C4-2B (cell line): Measurements from ENCODE around the gene PTPRN2.
"Not testable (repeated sequence)": the region's sequence is repeated elsewhere in the genome, so short reads cannot be mapped to it uniquely, and the experiment has no call there.

Experiments
- H3K27ac ChIP-seq: fragments of 450-650 bp; 2 replicates; pipeline ENCODE4 v1.5.1; 2017
- ZFX ChIP-seq: fragments of 450-650 bp; IDR thresholded peaks from 2 replicates; pipeline ENCODE4 v1.6.1; 2017
- TF ChIP-seq, protein P1 (sequence below): fragments of 450-650 bp; conservative IDR thresholded peaks from 2 replicates; pipeline ENCODE4 v1.5.1; 2017; ENCODE audit warnings: mild to moderate bottlenecking

Gene PTPRN2

DNA sequence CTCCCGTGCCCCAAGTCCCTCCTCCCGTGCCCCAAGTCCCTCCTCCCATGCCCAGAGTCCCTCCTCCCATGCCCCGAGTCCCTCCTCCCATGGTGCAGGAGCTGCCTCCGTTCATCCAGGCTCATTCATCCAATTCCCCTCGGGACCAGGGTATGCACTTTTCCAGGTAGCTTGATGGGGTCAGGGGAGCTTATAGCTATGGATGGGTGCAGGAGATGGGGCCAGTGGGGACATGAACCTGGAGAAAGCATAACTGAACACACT is 201.3 kb downstream of the PTPRN2 start:
- TF ChIP-seq ZFX = no peak
- no peak overlapping the region for H3K27ac ChIP-seq

DNA sequence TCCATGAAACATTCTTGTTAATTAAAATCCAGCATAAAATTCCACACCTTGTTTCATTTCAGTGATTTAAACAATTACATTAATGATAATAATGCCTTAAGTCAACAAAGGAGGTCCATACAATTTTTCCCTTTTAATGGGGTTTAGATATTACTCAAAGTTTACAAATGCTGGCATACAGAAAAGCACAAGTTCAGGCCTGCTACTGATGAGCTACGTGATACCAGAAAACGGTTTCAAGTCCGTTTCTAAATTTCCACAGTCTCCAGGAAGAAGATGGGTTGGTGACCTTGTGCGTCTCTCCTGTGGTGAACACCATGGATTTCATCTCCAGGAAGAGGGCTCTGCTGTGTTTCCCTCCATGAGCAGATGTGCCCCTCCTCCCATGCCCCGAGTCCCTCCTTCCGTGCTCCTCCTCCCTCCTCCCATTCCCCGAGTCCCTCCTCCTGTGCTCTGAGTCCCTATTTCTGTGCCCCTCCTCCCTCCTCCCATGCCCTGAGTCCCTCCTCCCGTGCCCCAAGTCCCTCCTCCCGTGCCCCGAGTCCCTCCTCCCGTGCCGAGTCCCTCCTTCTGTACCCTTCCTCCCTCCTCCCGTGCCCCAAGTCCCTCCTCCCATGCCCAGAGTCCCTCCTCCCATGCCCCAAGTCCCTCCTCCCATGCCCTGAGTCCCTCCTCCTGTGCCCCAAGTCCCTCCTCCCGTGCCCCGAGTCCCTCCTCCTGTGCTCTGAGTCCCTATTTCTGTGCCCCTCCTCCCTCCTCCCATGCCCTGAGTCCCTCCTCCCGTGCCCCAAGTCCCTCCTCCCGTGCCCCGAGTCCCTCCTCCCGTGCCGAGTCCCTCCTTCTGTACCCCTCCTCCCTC is 201.9 kb downstream of the PTPRN2 start:
- not testable (repeated sequence) for H3K27ac ChIP-seq

DNA sequence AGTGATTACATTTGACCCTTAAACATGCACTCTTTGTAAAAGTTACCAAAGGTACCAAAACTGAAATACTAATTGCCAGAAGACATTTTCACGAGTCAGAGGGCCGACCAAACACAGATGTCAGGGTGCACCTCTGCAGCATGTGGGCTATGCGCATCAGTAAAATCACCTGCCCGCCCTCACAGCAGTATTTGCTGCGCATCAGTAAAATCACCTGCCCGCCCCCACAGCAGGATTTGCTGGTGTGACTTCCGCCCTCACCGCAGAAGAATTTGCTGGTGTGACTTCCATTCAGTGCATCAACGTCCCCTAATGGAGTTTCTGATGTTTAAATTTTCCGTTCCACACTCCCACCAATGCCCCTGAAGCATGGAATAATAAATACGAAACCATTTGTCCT is 202.9 kb downstream of the PTPRN2 start:
- no peak for TF ChIP-seq ZFX
- TF ChIP-seq, protein P1, sequence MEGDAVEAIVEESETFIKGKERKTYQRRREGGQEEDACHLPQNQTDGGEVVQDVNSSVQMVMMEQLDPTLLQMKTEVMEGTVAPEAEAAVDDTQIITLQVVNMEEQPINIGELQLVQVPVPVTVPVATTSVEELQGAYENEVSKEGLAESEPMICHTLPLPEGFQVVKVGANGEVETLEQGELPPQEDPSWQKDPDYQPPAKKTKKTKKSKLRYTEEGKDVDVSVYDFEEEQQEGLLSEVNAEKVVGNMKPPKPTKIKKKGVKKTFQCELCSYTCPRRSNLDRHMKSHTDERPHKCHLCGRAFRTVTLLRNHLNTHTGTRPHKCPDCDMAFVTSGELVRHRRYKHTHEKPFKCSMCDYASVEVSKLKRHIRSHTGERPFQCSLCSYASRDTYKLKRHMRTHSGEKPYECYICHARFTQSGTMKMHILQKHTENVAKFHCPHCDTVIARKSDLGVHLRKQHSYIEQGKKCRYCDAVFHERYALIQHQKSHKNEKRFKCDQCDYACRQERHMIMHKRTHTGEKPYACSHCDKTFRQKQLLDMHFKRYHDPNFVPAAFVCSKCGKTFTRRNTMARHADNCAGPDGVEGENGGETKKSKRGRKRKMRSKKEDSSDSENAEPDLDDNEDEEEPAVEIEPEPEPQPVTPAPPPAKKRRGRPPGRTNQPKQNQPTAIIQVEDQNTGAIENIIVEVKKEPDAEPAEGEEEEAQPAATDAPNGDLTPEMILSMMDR = no peak
- no peak overlapping the region for H3K27ac ChIP-seq

DNA sequence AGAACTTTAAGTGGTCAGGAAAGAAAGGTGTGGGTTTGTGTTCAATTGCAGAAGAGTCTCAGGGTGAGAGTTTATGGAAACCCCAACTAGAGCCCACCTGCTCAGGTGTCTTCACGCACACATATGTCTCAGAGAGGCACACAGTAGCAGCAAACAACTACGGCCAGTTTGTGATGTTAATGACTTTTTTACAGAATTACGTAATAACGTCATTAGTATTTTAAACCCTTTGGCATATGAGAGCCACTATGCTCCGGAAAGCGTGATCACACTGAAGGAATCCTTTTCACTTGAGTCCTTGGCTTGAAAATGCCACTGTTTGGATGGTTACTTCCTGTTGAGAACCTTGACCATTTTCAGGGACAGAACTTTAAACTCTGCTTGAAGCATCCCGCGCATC is 204.0 kb downstream of the PTPRN2 start:
- TF ChIP-seq, protein P1 = no peak
- TF ChIP-seq ZFX = no peak

DNA sequence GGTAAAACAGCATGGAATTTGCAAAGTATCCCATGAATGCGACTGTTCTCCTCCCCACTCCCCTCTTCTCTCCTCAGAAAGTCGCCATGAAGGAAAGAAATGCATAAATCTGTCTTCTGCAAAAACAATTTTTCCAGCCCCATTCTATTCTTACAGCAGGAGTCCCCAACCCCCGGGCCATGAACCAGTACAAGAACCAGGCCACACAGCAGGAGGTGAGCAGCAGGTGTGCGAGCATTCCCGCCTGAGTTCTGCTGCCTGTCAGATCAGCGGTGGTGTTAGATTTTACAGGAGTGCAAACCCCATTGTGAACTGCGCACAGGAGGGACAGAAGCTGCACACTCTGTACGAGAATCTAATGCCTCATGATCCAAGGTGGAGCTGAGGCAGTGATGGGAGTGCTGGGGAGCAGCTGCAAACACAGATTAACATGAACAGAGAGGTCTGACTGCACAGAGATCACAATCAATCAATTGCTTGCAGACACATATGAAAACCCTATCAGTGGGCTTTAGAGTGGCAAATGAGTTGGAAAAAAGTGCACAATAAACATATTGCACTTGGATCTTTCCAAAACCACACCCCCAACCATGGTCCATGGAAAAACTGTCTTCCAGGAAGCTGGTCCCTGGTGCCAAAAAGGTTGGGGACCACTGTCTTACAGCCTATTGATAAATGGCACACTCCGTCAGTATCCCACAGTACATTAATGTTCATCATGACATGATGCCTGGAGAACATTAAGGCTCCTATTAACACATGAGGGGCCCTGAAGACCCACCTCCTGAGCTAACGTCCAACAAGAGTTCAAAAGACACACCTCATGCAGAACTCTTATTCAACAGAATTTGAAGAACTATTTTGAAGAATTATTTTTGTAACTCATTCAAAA is 205.0 kb downstream of the PTPRN2 start:
- TF ChIP-seq, protein P1 = no peak
- H3K27ac ChIP-seq = no peak overlapping the region

More for the DNA sequence above, 204.0 kb downstream of the PTPRN2 start:
- no peak overlapping the region for H3K27ac ChIP-seq

DNA sequence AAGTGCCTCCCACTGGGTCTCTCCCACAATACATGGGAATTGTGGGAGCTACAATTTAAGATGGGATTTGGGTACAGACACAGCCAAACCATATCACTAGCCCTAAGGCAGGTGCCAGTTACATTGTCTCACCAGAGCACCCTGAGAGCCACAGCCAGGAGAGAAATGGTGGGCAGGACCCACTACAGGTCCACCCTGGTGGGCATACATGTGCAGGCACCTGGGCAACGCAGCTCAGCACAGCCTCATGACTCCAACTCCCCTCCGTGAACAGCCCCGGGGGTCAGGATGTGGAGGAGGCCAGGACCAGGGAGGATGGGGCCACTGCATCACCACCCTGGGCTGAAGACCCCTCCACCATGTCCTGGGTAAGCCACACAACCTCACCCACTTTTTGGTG is 205.7 kb downstream of the PTPRN2 start:
- no peak overlapping the region for H3K27ac ChIP-seq
- no peak for TF ChIP-seq ZFX

DNA sequence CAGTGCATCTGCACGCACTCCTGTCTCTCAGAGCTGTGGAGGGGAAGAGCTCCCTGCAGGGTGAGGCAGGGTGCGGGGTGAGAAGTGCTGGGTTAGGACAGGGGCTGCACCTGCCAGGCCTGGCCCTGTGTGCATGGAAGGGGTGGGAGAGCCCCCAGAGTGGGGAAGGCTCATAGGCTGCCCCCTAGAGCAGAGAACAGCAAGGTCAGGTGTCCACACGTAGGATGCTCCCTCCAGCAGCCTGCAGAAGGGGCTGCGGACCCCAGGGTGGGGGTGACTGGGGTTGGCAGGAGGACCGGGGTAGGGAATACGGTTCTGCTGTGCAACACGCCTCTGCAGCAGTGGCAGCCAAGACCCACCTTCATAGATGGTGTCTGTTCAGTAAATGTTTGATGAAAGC is 208.6 kb downstream of the PTPRN2 start:
- no peak for TF ChIP-seq ZFX
- TF ChIP-seq, protein P1 = no peak

DNA sequence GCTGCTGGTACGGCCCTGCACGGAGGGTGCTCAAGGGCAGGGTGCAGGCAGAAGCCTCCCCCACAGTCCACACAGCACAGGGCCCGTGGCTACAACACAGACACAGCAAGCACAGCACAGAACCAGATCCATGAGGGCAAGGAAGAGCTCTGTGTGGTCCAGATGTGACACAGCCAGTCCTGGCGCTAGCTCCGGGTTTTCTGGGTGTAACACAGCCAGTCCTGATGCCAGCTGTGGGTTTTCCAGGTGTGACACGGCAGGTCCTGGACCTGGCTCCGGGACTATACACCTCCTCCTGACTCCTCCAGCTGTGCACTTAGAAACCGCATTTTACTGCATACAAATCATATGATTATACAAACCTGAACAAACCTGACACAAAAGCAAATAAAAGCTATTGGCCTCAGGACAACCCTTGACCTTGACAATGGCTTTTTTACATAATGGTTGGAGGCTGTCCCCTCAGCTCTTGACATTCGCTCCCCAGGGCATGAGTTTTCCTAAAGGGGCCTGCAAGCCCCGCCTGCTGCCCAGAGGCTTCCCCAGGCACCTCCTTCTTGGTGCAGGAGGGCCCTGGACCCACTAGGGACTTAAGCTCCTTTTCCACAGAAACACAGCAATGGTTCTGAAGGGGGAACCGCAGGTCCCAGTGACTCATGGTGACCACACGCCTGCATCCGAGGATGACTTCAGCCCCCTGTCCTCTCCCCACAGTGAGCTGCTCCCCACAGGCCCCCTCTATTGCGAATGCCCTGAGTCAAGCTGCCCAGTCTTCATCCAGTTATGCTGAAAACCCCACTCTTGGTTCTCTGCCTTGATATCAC is 209.6 kb downstream of the PTPRN2 start:
- no peak for TF ChIP-seq ZFX
- TF ChIP-seq, protein P1 = no peak
- no peak overlapping the region for H3K27ac ChIP-seq

More for the DNA sequence above, 208.6 kb downstream of the PTPRN2 start:
- H3K27ac ChIP-seq = no peak overlapping the region

DNA sequence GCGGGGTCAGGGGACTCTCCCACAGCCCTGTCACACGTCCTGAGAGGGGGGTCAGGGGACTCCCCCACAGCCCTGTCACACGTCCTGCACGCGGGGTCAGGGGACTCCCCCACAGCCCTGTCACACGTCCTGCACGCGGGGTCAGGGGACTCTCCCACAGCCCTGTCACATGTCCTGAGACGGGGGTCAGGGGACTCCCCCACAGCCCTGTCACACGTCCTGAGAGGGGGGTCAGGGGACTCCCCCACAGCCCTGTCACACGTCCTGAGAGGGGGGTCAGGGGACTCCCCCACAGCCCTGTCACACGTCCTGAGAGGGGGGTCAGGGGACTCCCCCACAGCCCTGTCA is 210.8 kb downstream of the PTPRN2 start:
- H3K27ac ChIP-seq = not testable (repeated sequence)

DNA sequence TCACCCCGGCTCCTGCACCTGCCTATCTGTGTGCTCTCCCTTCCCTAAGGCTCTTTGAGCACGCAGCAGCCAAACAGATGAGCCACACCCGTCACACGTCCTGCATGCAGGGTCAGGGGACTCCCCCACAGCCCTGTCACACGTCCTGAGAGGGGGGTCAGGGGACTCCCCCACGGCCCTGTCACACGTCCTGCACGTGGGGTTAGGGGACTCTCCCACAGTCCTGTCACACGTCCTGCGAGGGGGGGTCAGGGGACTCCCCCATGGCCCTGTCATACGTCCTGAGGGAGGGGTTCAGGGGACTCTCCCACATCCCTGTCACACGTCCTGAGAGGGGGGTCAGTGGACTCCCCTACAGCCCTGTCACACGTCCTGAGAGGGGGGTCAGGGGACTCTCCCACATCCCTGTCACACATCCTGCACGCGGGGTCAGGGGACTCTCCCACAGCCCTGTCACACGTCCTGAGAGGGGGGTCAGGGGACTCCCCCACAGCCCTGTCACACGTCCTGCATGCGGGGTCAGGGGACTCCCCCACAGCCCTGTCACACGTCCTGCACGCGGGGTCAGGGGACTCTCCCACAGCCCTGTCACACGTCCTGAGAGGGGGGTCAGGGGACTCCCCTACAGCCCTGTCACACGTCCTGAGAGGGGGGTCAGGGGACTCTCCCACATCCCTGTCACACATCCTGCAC is 211.3 kb downstream of the PTPRN2 start:
- not testable (repeated sequence) for H3K27ac ChIP-seq
